ENCODE measurements around the gene ARF1.

The ARF1 gene

DNA sequence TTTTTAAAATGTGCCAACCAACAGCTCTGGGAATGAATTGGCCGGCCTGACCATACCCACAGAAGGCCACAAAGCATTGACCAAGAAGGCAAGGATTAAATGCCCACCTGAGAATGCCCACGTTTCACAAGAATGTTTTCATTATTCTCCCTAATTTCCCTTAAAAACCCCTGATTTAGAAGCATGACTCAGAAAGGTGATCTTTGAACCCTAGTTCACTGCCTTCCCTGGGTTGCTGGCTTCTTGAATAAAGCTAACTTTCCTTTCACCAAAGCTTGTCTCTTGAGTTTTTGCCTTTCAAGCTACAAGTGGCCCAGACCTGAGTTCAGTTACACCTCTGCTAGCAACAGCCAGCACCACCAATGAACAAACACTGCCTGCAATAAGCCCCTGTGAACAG, 41.0 kb downstream of the ARF1 start:
- DNase-seq (ENCODE audit: low spot score), result no peak

DNA sequence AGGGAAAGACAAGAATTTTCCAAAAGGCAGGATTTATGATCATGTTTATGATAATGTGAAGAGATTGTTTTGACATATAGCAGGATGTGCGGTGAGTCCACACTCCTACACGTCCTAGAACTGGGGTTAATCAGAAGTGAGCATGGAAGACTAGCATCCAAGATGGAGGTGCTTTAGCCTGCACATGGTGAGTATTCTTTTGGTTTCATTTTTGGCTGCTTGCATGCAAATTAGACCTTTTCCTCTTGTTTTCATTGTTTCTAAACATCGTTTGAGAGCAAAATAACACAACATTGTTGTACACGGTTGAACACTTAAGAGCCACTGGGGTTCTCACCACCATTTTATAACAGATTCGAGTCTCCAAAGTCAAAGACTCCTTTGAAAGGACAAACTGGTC, 42.7 kb downstream of the ARF1 start:
- no peak for DNase-seq (ENCODE audit: low spot score)

DNA sequence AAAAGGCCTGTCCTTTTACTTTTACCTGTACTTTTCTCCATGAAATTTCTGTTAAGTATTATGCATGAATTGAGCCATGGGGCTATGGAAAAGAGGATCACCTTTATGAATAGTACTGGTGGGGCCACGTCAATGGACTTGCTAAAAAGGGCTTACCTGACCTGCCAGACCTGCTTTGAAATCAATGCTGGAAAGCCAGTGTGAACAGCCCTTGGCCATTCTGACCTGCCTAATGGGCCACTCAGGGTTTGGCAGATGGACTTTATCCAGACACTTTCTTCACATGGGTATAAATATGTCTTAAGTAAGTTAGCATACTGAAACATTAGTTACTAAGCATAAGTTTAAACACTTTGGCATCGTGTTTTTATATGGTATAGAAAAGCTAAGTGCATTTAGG, 49.3 kb downstream of the ARF1 start:
- DNase-seq (ENCODE audit: low spot score), result no peak

DNA sequence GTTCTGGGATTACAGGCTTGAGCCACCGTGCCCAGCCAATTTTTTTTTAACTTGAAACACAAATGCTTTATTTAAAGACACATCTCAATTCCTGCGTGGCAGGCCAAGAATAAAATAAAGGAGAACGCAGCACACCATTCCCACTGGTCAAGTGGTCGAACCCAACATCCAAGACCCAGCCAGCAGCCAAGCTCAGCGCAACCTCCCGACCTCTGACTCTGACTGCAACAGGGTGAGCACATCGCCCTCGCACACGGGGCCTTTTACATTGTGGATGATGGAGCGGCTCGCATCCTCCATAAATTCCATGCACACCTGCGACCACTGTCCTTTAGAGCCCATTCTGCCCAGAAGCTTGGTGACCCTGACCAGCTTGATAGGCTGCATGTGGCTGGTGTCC, 52.1 kb downstream of the ARF1 start:
- no peak for DNase-seq (ENCODE audit: low spot score)

DNA sequence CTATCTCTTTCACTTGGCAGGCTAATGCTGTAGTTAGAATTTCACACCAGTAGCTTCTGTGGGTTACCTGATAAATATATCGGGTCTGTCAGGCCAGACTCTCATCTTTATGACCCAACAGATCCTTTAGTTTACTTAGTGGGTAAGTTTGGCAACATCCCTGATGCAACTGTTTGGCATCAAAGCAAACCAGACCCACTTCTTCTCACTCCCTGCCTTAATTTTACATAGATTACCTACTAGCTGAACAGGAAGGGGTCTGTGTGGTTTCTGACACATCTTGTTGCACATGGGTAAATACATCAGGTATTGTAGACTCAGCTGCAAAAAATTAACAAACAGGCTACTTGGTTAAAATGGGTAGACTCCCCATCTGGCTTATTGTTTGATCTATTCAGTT, 54.4 kb downstream of the ARF1 start:
- no peak for DNase-seq (ENCODE audit: low spot score)

DNA sequence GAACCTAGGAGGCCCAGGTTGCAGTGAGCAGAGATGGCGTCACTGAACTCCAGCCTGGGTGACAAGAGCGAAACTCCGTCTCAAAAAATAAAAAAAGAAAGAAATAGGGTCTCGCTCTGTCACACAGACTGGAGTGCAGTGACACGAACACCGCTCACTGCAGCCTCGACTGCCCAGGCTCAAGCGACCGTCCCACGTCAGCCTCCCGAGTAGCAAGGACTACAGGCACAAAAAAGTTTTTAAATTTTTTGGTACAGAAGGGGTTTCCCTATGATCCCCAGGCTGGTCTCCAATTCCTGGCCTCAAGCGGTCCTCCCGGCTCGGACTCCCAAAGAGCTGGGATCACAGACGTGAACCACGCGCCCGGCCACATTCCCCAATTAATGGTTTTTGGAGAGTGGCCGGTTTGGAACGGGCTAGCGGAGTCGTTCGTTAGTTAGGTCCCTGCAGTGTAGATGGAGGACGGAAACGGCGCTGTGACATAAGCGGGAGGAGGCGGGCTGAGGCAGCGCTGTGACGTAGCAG, 57.0 kb downstream of the ARF1 start:
- DNase-seq (ENCODE audit: low spot score), result no peak

DNA sequence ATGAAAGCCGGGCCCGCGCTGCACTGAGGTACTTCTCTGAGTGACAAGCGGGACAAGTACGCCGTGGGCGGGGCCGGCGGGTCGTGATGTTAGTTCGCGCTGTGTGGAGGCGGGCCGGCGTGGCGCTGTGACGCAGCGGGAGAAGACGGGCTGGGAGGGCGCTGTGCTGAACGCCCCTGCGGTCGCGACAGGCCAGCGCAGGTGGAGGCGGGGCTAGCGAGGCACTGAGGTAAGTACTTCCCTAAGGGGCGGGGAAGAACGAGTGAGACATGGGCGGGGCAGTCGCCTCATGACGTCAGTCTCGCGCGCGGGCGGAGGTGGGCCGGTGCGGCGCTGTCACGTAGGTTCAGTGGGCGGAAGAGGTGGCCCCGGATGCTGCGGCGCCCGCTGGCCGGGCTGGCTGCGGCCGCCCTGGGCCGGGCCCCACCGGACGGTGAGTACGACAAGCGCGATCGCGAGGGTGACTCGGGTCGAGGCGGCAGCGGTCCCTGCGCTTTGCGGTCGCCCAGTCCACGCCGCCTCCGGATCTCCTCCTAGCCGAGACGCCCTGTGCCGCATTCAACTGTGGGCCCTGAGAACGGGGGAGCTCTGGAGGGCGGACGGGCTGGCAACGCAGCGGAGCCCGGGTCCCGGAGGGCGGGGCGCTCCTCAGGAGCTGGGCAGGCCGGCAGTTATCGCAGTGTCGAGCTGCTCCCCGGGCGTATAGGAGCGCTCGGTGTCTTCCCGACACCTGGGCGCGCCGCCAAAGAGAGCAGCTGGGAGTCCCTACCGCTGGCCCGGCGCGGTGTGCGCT, 57.6 kb downstream of the ARF1 start, which contains the start of gene GUK1:
TSS of gene GUK1 (plus strand) at position 349 of the 793 bp plus-strand sequence. CDS start at position 373, 24 bp downstream.
- DNase-seq (ENCODE audit: low spot score), result peak; percentile 100

DNA sequence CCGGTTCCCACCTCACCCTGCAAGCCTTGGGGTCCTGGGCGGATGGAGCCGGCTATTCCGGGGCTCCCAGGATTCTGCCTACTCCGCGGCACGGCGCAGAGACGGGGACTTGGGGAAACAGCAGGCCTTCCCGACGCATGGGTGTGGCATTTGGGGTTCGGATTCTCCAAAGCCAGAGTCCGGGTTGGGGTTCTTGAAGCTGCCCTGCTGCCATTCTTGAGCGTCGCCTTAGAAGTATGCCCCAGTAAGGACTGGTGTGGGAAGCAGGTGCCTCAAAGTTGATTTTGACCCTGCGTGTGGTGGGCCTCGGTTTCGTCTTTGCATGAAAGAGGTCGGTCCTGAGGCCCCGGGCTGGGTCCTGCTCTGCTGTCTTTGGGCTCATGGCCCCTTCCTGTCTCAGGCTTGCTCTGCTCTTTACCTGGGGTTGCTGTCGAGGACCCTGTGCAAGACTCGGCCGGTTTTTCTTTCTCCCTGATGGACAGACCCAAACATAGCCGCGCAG, 58.3 kb downstream of the ARF1 start:
- no peak for DNase-seq (ENCODE audit: low spot score)

DNA sequence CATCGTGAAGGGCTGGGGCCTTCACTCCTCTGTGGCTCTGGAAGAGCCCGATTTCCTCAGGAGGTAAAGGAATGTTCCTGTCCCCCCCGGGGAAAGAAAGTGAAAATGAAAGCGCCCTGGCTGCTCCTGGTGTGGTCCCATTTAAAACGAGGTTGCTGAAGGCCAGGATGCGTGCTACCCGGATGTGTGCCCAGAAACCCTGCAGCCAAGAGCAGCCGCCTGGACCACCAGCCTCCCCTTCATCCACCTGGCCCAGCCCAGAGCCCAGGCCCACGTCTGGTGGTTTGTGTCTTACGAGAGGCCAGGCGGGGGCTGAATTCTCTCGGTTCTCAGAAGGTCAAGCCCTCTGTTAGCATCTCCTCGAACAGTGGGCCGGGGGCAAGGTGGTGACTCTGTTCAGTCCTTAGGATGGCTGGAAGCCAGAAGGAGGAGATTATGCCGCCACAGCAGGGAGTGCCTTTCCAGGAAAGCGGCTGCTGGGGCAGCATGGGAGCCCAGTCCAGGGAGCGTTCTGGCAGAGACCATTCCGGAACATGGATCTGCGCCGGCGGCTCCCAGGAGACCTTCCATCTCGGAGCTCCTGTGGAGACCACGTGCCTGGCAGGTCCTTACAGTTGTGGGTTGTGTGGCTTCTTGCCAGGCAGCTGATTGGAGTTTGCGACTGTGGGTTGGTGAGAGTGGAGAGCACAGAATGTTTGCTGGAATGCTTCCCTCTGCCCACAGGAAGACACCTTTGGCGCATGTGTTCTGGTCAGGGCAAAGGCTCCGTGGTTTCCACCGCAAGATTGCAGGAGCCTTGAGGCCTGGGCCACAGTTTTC, 58.9 kb downstream of the ARF1 start:
- DNase-seq (ENCODE audit: low spot score), result peak; percentile 27

DNA sequence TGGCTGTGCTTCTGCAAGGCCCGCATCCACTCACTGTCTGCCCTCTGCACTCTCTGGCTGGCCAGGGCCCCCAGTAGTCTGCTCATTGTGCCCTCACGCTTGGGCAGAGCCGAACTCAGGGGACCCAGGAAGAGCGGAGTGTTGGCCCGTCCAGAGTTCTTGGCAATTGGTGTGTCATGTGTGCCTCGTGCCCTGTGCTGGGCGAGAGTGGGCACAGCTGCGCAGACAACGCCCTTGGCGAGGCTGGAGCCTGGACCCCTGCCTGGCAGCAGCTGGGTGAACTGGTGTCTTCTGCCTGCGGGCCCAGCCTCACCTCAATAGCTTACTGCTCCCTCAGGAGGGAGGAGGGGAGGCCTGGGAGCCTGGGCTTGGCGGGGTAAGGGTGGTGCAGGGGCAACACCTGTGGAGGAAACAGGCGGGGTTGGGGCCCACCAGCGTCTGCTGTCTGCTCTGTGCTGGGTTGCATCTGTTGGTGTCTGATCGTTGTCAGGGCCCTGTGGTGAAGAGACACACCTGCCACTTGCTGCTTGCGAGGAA, 59.7 kb downstream of the ARF1 start:
- no peak for DNase-seq (ENCODE audit: low spot score)

DNA sequence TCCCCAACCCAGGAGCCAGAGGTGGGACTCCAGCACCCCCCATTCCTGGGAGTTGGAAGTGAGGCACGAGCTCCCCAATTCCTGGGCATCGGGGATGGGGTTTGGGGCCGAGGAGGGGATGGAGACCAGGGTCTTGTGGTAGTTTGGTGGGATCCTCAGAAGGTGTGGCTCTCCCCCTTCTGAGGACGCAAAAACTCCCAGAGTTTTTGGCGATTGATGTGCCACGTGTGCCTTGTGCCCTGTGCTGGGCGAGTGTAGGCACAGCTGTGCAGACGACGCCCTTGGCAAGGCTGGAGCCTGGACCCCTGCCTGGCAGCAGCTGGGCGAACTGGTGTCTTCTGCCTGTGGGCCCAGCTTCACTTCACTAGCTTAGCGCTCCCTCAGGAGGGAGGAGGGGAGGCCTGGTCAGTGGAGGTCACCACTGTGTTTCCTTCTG, 60.2 kb downstream of the ARF1 start:
- DNase-seq (ENCODE audit: low spot score), result no peak

DNA sequence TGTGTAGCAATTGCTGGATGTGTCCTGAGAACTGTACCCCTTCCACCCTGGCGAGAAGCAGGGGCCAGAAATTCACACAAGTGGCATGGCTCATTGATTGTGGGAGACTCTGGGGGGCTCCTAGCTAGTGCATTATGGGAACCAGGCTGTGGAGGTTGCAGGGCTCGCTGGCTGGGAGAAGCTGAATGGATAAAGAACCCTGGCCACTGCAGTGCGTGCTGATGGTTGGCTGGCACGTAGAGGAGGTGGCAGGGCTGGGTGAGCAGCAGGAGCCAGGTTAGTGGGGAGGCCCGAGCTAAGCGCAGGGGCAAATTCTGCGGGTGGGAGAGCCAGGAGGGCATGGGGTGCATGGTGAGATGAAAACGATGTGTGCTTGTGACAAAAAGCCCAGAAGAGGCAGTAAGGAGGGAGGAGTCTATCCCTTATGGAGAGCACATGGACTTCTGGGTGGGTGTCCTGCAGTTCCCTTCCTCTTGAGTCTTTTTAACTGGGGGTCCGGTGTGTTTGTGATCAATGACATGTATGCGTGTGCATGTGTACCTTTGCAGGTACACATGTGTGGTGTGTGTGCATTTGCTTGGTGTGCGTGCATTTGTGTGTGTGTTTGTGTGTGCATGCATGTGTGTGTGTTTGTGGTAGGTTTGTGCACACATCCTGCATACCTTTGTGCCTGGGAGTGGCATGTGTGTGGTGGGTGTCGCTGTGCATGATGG, 61.1 kb downstream of the ARF1 start:
- DNase-seq (ENCODE audit: low spot score), result no peak

DNA sequence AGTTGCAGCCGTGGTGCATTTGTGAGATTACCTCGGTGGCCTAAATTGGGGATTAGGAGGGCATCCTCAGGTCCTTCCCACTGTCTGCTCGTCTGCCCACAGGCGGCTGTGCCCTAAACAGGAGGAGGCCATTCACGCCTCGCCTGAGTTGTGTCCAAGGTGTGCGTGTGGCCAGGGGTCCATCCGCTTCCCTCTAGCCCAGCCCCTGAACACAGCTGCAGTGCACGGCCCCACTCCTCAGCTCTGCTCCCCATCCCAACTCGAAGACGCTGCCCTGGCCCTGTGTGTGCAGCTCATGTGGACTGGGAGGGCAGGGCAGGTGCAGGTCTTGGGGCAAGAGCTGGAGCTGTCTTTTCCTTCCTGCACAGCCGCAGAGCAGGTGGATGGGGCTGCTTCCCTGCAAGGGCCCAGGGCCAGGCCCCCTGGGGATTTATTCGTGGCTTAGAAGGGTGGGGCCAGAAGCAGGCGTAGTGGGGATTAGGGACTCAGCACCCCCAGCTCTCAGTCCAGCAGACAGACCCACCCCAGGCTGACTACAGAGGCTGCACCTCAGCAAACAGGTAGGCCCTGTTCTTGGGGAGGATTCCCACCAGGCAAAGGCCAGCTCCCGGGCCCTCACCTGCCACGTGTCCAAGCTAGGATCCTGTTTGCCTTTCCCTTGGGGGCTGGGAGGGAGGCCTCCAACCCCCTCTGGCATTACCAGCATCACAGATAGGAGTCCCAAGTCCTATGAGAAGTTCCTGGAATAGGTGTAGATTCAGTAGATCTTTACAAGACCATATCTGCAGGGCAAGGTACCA, 61.9 kb downstream of the ARF1 start:
- no peak for DNase-seq (ENCODE audit: low spot score)

DNA sequence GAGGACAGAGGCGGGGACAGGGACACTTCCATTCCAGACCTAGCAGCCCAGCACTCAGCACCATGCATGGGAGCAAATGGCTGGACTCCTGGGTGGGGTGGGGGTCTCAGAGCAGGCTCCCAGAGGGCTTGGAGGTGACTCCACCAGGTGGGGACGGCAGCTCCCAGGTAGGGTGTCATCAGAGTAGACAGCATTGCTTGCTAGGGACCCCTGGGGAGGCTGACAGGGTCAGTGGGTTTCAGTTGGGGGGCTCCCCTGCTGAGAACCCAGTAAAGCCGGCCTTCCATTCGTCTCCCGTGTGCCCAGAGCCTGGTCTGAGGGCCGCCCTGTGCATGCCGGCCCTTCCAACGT, 62.5 kb downstream of the ARF1 start:
- DNase-seq (ENCODE audit: low spot score), result no peak

DNA sequence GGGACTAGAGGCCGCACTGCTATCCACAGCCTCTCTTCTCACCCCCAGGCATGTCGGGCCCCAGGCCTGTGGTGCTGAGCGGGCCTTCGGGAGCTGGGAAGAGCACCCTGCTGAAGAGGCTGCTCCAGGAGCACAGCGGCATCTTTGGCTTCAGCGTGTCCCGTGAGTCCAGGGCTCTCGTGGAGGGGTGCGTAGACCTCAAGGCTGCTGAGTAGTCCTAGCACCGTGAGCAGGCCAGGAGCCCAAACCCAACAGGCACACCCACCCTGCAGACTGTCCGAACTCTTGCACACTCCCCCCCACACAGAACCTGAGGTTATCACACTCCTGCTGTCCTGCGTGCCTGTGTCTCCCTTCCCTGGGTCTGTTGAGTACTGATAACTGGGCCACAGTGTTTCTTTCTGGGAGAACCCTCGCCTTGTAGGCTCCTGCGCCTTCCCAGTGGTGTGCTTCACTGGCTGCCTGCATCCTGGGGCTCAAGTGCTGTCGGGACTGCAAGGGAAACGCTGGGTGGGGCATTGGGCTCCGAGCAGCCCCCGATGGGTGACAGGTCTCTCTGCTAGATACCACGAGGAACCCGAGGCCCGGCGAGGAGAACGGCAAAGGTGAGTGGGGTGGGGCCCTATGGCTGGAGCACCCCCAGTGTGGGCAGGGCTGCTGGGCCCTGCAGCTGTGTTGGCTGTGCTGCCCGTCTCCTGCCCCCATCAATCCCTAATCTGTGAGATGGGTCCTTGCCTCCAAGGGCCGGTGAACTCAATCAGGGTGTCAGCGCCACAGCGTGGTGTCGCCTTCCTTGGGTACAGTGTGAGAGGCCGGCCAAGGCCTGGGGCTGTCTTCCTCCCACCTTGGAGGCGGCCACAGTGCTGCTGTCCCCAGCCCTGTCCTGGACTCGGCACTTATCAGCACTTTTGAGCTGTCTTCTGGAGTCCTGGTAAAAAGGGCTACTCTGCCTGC, 63.2 kb downstream of the ARF1 start:
- no peak for DNase-seq (ENCODE audit: low spot score)

DNA sequence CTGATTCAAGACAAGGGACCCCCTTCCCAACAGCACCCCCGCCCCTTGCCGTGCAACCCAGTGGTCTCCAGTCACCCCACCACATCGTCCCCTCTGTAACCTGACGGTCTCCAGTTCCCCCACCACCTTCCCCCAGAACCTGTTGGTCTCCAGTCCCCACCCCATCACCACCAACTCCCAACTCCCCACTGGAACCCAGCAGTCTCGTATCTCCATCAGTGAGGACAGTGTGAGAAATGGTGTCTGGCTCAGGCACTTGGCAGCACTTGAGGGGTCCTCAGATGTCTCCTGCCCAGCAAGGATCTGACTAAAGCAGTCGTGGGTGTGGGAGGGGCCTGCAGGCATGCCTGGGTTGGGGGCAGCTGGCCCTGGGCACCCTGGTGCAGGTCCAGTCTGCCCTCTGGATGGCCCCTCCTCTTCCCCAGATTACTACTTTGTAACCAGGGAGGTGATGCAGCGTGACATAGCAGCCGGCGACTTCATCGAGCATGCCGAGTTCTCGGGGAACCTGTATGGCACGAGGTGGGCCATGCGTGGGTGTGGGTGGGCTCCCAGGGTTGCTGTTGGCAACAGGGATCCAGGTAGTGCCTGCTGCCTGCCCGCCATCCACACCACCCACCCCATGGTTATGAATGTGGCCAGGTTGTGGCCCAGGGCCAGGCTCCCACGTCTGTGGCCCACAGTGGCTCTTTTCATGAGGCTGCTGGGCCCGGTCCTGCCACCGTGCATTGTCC, 64.1 kb downstream of the ARF1 start:
- no peak for DNase-seq (ENCODE audit: low spot score)

DNA sequence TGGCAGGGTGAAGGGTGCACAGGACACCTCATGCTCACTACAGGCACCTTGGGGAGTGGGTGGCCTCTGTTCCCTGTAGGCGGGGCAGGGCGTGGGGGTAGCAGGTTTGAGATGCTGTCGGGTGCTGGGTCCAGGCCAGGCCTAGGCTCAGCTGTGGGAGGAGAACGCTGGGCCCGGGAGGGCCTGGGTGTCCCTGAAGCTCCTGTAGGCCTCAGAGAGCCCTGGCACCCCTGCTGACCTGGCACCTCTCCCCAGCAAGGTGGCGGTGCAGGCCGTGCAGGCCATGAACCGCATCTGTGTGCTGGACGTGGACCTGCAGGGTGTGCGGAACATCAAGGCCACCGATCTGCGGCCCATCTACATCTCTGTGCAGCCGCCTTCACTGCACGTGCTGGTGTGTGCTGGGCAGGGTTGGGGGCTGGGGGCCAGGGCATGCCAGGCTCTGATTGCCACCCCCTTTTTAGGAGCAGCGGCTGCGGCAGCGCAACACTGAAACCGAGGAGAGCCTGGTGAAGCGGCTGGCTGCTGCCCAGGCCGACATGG, 64.7 kb downstream of the ARF1 start:
- DNase-seq (ENCODE audit: low spot score), result no peak

DNA sequence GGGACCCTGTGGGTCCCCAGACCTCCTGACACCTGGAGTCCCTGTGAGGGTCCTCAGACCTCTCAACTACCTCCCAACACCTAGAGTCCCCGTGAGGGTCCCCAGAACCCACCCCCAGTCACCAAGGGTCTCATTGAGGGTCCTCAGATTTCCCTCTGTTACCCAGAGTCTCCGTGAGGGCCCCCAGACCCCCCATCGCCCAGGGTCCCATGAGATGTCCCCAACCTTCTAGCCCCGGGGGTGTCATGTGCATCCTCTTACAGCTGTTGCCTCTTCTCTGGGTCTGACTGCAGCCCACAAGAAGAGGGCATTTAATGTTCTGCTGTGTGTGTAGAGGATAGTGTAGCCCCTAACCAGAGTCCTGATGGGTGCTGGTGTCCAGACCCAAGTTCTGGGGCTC, 65.3 kb downstream of the ARF1 start:
- DNase-seq (ENCODE audit: low spot score), result no peak

Measured in CD4-positive, alpha-beta T cell treated with Interleukin-15 for 4 hours (primary cell).